ENCODE results near the gene HYKK. TPM values are rescaled to one million over a fixed set of nuclear protein-coding genes. Genes with fewer than 3 reads are reported as not detected.
"Not testable (repeated sequence)": the region's sequence is repeated elsewhere in the genome, so short reads cannot be mapped to it uniquely, and the experiment has no call there.

The HYKK gene
- total and polyA plus RNA-seq, 2 of the 8 experiments (the other 6 are each of a cell fraction or from before 2014, with no cell fraction given) = 2.0 to 3.7 TPM

GRCh38 chr15:78538358-78538757, 31.0 kb downstream of the HYKK start (continued):
- TF ChIP-seq RXRA (IDR thresholded peaks at IDR 0.05; ENCODE audit: insufficient read depth, low read depth, low read length) (no peak), CHD2 (IDR thresholded peaks at IDR 0.05; ENCODE audit: low read length) (no peak), TAF7 (optimal IDR thresholded peaks at IDR 0.05; ENCODE audit: borderline replicate concordance, low read depth, low read length) (no peak), KDM1A (IDR thresholded peaks at IDR 0.05; ENCODE audit: borderline replicate concordance, low read length) (no peak)

- H3K56ac ChIP-seq (replicated peaks; ENCODE audit: insufficient read length, low read depth, low read length); H3K79me1 ChIP-seq (ENCODE audit: low read depth, low read length); H3K27me3 ChIP-seq (replicated peaks in 1 of 4; ENCODE audit: control insufficient read depth in 3 of 4, extremely low read depth in 1 of 4, insufficient read depth in 3 of 4, low read length in 3 of 4); H2BK20ac ChIP-seq (ENCODE audit: low read length); H2AK5ac ChIP-seq (ENCODE audit: low read depth, low read length); H3K23me2 ChIP-seq (ENCODE audit: low read depth, low read length); H2BK15ac ChIP-seq (ENCODE audit: low read length); H2BK12ac ChIP-seq (ENCODE audit: low read depth, low read length); H3K9me3 ChIP-seq (ENCODE audit: insufficient read depth in 2 of 2, low read depth in 1 of 2, low read length in 1 of 2); DNase-seq (ENCODE audit: low read depth in 1 of 2, low spot score in 2 of 2); FAIRE-seq; H2BK120ac ChIP-seq (replicated peaks; ENCODE audit: low read depth, low read length); H3K4me1 ChIP-seq (replicated peaks in 1 of 4; ENCODE audit: control insufficient read depth in 3 of 4, insufficient read depth in 4 of 4, low read length in 3 of 4); H3K23ac ChIP-seq (ENCODE audit: insufficient read length); H4K8ac ChIP-seq (ENCODE audit: extremely low read depth, insufficient read depth, low read length); H4K20me1 ChIP-seq (replicated peaks in 1 of 2; ENCODE audit: control insufficient read depth in 1 of 2, insufficient read depth in 2 of 2, low read length in 2 of 2); H3K14ac ChIP-seq (ENCODE audit: insufficient read length); H3K4ac ChIP-seq (replicated peaks; ENCODE audit: insufficient read length, low read depth, low read length): not testable (repeated sequence)
- Histone ChIP-seq H3K9ac (replicated peaks in 1 of 4; ENCODE audit: extremely low read depth in 1 of 4, low read depth in 3 of 4, low read length in 3 of 4) (peak overlapping the region in 2 of 4 experiments; percentile 88 to 89; a peak in 5 of 7 replicates), H3K36me3 (ENCODE audit: control insufficient read depth in 2 of 4, insufficient read depth in 4 of 4, low read length in 3 of 4) (peaks cover 2 to 26% (median 6%) of the 10 kb centered on the region in 4 experiments; a peak in 7 of 8 replicates), H3K18ac (ENCODE audit: extremely low read depth, low read length) (peak overlapping the region; percentile 67; the same call in 1 of the 2 replicates), H3K4me3 (ENCODE audit: extremely low read depth in 1 of 4, insufficient read depth in 2 of 4, low read depth in 3 of 4, low read length in 4 of 4) (peak overlapping the region; percentile 82 to 93 (median 92)), H4K5ac (ENCODE audit: insufficient read length, low read depth, low read length) (peak overlapping the region; percentile 95), H3K4me2 (ENCODE audit: insufficient read depth in 1 of 2, low read depth in 2 of 2, low read length in 2 of 2) (peak overlapping the region; percentile 78 to 94), H2AFZ (ENCODE audit: low read length) (peak overlapping the region; percentile 90), H3K27ac (ENCODE audit: low read depth, low read length) (peak overlapping the region; percentile 92; the same call in 1 of the 2 replicates), H3K79me2 (ENCODE audit: control insufficient read depth in 1 of 2, insufficient read depth in 2 of 2, low read length in 2 of 2) (peaks cover 0 to 22% of the 10 kb centered on the region in 2 experiments; a peak in 2 of 4 replicates), H4K91ac (replicated peaks; ENCODE audit: insufficient read length, low read length) (peak overlapping the region; percentile 96), H2BK5ac (ENCODE audit: low read depth, low read length) (peak overlapping the region; percentile 89)
- ChIA-PET CTCF (ENCODE audit: partially characterized antibody) (interaction anchor here (0.6 to 1.0 kb wide), 3 partner anchors 80 to 232 kb away, joined by 3 to 5 read pairs (median 3); no protein-coding TSS in a partner anchor), POLR2A (ENCODE audit: partially characterized antibody) (interaction anchor here (0.8 to 2.9 kb wide), 13 partner anchors 10 to 241 kb away, joined by 3 to 17 read pairs (median 5); partner anchors contain the start of genes CHRNA5, HYKK and IREB2)
- 90% methylated on average over 18 of the region's 18 CpGs; no CpG with 5 or more reads in 1 of the 2 experiments for WGBS, 2 experiments (ENCODE audit: extremely low coverage in 1 of 2, insufficient coverage in 1 of 2, insufficient read length in 1 of 2, insufficient replicate concordance in 2 of 2, low coverage in 1 of 2, low lambda C conversion rate in 2 of 2, missing lambda C conversion rate in 1 of 2)
These were observed 32.2 kb downstream of the HYKK start for GRCh38 chr15:78539464-78540140.
